ENCODE data around the gene LSAMP.

The LSAMP gene

DNA sequence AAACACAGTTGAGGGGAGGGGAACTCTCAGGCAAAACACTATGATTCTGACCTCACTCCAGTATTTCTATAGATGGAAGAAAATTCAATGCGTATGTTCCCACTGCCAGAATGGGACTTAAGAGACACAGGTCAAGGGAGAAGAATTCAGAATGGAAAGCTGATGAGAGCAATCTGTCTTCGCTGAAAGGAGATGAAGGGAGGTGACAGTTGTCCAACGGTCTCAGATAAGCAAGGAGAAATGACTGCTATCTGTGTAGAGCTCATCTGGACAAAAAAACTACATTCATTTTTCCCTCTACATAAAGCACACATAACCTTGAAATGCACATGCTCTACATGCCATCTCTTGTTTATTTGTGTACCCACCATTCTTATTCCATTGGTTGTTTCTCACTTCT lies 405.1 kb downstream of the LSAMP start:
- no peak overlapping the region for H3K4me3 ChIP-seq (ENCODE audit: low read depth, low read length)
- DNase-seq (ENCODE audit: low read depth) = no peak
- TF ChIP-seq, protein P1, sequence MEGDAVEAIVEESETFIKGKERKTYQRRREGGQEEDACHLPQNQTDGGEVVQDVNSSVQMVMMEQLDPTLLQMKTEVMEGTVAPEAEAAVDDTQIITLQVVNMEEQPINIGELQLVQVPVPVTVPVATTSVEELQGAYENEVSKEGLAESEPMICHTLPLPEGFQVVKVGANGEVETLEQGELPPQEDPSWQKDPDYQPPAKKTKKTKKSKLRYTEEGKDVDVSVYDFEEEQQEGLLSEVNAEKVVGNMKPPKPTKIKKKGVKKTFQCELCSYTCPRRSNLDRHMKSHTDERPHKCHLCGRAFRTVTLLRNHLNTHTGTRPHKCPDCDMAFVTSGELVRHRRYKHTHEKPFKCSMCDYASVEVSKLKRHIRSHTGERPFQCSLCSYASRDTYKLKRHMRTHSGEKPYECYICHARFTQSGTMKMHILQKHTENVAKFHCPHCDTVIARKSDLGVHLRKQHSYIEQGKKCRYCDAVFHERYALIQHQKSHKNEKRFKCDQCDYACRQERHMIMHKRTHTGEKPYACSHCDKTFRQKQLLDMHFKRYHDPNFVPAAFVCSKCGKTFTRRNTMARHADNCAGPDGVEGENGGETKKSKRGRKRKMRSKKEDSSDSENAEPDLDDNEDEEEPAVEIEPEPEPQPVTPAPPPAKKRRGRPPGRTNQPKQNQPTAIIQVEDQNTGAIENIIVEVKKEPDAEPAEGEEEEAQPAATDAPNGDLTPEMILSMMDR (IDR thresholded peaks at IDR 0.05; ENCODE audit: insufficient read depth, low read depth, low read length, missing control alignments) = no peak

DNA sequence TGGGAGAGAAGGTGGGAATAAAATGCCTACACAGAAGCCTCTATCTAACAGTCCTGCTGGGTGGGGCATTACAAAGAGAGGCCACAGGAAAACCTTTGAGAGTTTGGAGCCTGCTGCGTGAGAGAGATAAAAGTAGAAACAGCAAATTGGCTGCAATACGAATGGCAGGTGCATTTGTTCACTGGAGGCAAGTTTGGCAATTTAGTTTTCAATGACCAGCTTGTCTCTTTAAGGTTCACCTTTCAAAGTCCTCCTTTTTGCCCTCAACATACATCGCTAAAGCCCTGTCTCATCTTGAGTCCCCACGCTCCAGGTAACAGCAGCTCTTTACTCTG lies 405.7 kb downstream of the LSAMP start:
- TF ChIP-seq, protein P1 (IDR thresholded peaks at IDR 0.05; ENCODE audit: insufficient read depth, low read depth, low read length, missing control alignments) = no peak
- no peak for DNase-seq (ENCODE audit: low read depth)
- no peak overlapping the region for H3K4me3 ChIP-seq (ENCODE audit: low read depth, low read length)

DNA sequence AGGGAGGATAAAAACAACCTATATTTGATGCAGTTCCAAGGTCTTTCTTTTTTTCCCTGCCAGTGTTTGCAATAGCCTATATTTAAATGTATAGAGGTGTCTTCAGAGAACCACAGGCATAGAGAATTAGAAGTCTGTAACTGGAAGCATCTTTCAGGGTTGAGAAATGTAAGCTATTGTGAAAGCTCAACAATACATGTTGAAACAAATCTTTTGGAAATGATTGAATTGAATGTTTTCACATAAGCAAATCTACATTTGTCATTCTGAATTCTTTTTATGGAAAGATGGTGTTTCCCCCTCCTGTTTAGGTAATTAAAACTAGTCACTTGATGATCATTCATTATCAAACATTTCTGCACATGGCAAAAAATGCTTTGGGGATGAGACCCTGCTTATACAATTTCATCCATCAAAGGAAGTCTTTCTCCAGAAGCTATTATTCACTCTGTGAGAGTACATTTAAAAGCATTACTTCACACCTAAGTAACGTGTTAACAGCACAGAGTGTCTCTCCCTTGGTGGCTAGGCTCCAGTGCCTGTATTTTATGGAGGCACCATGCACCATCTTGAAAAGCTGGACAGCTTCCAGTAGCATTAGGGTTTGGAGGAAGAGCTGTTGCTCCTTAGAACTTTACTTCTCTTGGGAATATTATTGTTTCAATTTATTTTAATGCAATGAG lies 406.2 kb downstream of the LSAMP start:
- no peak overlapping the region for H3K4me3 ChIP-seq (ENCODE audit: low read depth, low read length)
- TF ChIP-seq, protein P1 (IDR thresholded peaks at IDR 0.05; ENCODE audit: insufficient read depth, low read depth, low read length, missing control alignments) = no peak
- DNase-seq (ENCODE audit: low read depth) = no peak

DNA sequence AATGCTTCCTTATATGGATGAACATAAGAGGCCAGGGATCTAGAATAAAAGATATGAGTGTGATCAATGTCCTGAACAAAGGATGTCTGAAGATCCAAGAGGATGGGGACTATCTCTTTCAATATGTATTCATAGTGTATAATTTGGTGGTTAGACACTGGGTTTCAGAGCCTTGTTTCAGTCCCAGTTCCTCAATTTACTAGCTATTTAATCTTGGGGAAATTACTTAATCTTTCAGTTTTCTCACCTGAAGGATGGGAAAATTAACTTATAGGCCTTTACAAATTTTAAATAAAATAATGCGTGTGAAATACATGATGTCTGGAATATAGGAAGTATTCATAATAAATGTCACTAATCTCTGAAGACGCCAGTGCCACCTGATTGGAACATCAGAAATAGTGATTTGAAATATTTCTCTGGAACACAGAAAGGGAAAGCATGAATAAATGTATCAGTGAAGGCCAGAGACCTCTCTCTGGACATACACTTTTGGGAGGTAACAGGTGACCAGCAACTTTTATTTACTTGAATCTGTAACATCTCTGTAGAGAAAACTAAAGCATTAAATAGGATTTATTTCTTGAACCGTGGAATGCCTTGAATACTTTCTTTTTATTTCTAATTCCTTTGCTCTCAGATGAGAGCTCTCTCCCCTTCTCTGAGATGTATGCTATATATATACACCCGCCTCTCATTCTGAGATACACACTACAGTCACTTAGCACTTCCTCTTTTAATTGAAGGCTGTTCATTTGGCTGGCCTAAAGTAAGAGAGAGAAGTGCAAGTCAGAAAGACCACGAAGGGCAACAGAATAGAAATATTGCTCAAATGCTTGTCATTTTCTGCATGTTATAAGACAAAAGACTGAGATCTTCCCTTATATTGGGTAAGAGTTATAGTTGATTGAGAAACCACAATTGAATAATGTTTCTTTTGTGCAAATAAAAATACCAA lies 407.1 kb downstream of the LSAMP start:
- peak; percentile 73 for DNase-seq (ENCODE audit: low read depth)

DNA sequence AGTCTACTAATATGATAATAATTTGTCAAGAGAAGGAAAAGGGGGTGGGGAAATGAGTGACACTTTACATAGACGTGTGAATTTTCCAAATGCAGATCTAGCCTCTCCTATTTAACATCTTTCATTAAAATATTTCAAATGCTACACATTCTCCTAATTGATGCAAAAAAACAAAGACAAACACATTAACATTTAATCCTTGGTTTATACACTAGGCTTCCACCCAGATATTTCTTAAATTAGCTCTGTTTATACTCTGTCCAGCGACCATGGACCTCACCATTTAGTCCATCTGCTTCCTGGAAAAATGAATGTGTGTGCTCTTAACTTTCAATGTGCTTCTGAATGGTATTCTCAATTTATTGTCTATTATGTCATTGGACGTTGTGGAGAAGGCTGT lies 409.9 kb downstream of the LSAMP start:
- H3K4me3 ChIP-seq (ENCODE audit: low read depth, low read length) = no peak overlapping the region
- TF ChIP-seq, protein P1 (IDR thresholded peaks at IDR 0.05; ENCODE audit: insufficient read depth, low read depth, low read length, missing control alignments) = no peak

More for the DNA sequence above, 407.1 kb downstream of the LSAMP start:
- H3K4me3 ChIP-seq (ENCODE audit: low read depth, low read length) = no peak overlapping the region; the same call in 1 of the 2 replicates
- TF ChIP-seq, protein P1 (IDR thresholded peaks at IDR 0.05; ENCODE audit: insufficient read depth, low read depth, low read length, missing control alignments) = no peak

DNA sequence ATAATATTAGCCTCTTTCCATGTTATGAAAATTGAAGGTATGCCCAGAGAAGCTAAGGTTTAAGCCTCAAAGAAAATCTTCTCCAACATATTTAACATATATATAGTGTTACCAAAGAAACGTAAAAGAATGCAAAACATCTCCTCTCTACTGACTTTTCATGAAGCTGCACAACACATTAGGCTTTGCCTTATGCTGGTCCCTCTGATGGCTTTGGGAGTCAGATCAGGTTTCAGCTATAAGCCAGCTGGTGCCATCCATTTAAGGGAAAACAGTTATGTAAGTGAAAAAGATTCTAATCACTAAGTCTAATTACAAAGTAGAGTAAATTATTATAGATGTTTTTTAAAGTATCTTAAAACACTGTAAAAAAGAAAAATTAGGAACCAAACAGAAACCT lies 410.5 kb downstream of the LSAMP start:
- TF ChIP-seq, protein P1 (IDR thresholded peaks at IDR 0.05; ENCODE audit: insufficient read depth, low read depth, low read length, missing control alignments) = no peak
- no peak for DNase-seq (ENCODE audit: low read depth)
- no peak overlapping the region for H3K4me3 ChIP-seq (ENCODE audit: low read depth, low read length)

More for the DNA sequence above, 409.9 kb downstream of the LSAMP start:
- DNase-seq (ENCODE audit: low read depth) = no peak
